HG02852 (cell line): ENCODE results near the gene MYH1.
"Not testable (repeated sequence)": the region's sequence is repeated elsewhere in the genome, so short reads cannot be mapped to it uniquely, and the experiment has no call there.

ENCODE experiments used
- ATAC-seq: cut with Tn5 transposase; IDR thresholded peaks from one replicate; pipeline ENCODE4 v1.9.1; 2021; ENCODE audit warnings: mild to moderate bottlenecking, moderate library complexity; ENCODE audit not compliant: unreplicated experiment

Gene MYH1

GRCh38 chr17:10518271-10519037, at the start of gene MYH1:
MYH1 (minus strand) TSS chr17:10518542; CDS start chr17:10516642, 1,900 bp downstream.
- no peak for ATAC-seq

- ATAC-seq: no peak
Observed at GRCh38 chr17:10563991-10564660, 45.8 kb upstream of the MYH1 start.

GRCh38 chr17:10558049-10558448, 39.7 kb upstream of the MYH1 start:
- ATAC-seq: no peak

- ATAC-seq: no peak
Observed at GRCh38 chr17:10557422-10557821, 39.1 kb upstream of the MYH1 start.

GRCh38 chr17:10556301-10557005, 38.1 kb upstream of the MYH1 start:
- no peak for ATAC-seq

- no peak for ATAC-seq
Observed at GRCh38 chr17:10550014-10550413, 31.7 kb upstream of the MYH1 start.

- ATAC-seq: no peak
Observed at GRCh38 chr17:10549096-10549842, 30.9 kb upstream of the MYH1 start, which contains the start of gene MYH2. MYH2 (minus strand) TSS chr17:10549658; CDS start chr17:10547920, 1,738 bp downstream.

GRCh38 chr17:10547351-10547750, 29.0 kb upstream of the MYH1 start:
- no peak for ATAC-seq

GRCh38 chr17:10543486-10543885, 25.1 kb upstream of the MYH1 start:
- not testable (repeated sequence) for ATAC-seq

GRCh38 chr17:10541179-10541578, 22.8 kb upstream of the MYH1 start:
- ATAC-seq: not testable (repeated sequence)

GRCh38 chr17:10532026-10532425, 13.7 kb upstream of the MYH1 start:
- ATAC-seq: no peak

GRCh38 chr17:10527419-10527818, 9.1 kb upstream of the MYH1 start:
- no peak for ATAC-seq

- ATAC-seq: no peak
Observed at GRCh38 chr17:10526517-10526916, 8.2 kb upstream of the MYH1 start.

GRCh38 chr17:10523064-10523463, 4.7 kb upstream of the MYH1 start:
- no peak for ATAC-seq

GRCh38 chr17:10521949-10522348, 3.6 kb upstream of the MYH1 start:
- no peak for ATAC-seq

- no peak for ATAC-seq
Observed at GRCh38 chr17:10516638-10517037, 1.7 kb downstream of the MYH1 start.

GRCh38 chr17:10516065-10516464, 2.3 kb downstream of the MYH1 start:
- ATAC-seq: no peak

GRCh38 chr17:10513299-10514067, 4.9 kb downstream of the MYH1 start:
- no peak for ATAC-seq

GRCh38 chr17:10512856-10513255, 5.5 kb downstream of the MYH1 start:
- no peak for ATAC-seq

GRCh38 chr17:10499950-10500349, 18.4 kb downstream of the MYH1 start:
- no peak for ATAC-seq
